B cell (primary cell): ENCODE data around the gene IGF1R. TPM values are rescaled to one million over a fixed set of nuclear protein-coding genes. Genes with fewer than 3 reads are reported as not detected.

ENCODE experiments used
- ATAC-seq: fragments of 200-7000 bp; cut with Tn5 transposase; one replicate; pipeline ENCODE4 v1.10.0; 2021; ENCODE audit warnings: low read depth, mild to moderate bottlenecking, moderate number of reproducible peaks, moderate library complexity
- CTCF ChIA-PET: fragments of 350-600 bp; sonication (Branson Sonifier 250); formaldehyde crosslinking; loops from one replicate; lab custom pipeline; 2021; ENCODE audit warnings: antibody characterized with exemption, inconsistent platforms; lab: Charles Lee
- POLR2A ChIA-PET: fragments of 350-600 bp; sonication (Branson Sonifier 250); formaldehyde crosslinking; loops from one replicate; lab custom pipeline; 2021; ENCODE audit warnings: antibody characterized with exemption; lab: Charles Lee
- DNase-seq: peaks from one replicate; pipeline ENCODE4 v3.0.0; 2013
- H2AFZ ChIP-seq: 2 replicates; pipeline ENCODE4 v1.6.1; 2012; ENCODE audit warnings: mild to moderate bottlenecking, low read depth, low read length; ENCODE audit not compliant: insufficient read depth, poor library complexity, severe bottlenecking
- H3K27ac ChIP-seq, 2 donors: 1 replicate in 1 of 2; 2 replicates in 1 of 2; pipeline ENCODE4 v1.5.1; 2012 to 2013; ENCODE audit warnings: low read length in 2 of 2, mild to moderate bottlenecking in 2 of 2, moderate library complexity in 1 of 2
- H3K27me3 ChIP-seq, 4 experiments: fragments of 200-600 bp in 1 of 4; sonication (generic) in 1 of 4; replicated peaks in 1 of 4; 1 replicate in 2 of 4; 2 replicates in 2 of 4; pipeline versions ENCODE4 v1.6.1 to v1.7.0; 2013 to 2016; ENCODE audit warnings: low read length in 3 of 4, mild to moderate bottlenecking in 2 of 4, mixed read lengths in 1 of 4, moderate library complexity in 1 of 4; ENCODE audit not compliant: insufficient read depth in 4 of 4, control insufficient read depth in 3 of 4; ENCODE audit errors: control extremely low read depth in 1 of 4
- H3K36me3 ChIP-seq, 2 experiments: replicated peaks in 1 of 2; 1 replicate in 1 of 2; 2 replicates in 1 of 2; pipeline versions ENCODE4 v1.6.1 to v1.7.1; 2013; ENCODE audit warnings: low read length in 1 of 2; ENCODE audit not compliant: insufficient read depth in 2 of 2, control insufficient read depth in 1 of 2; ENCODE audit errors: control extremely low read depth in 1 of 2, extremely low read depth in 1 of 2
- H3K4me1 ChIP-seq, 2 donors: fragments of 200-600 bp in 1 of 2; sonication (generic) in 1 of 2; 1 replicate in 1 of 2; 2 replicates in 1 of 2; pipeline versions ENCODE4 v1.5.1 to v1.6.1; 2013 to 2017; ENCODE audit warnings: low read length in 2 of 2; ENCODE audit not compliant: control insufficient read depth in 2 of 2, insufficient read depth in 2 of 2
- H3K4me2 ChIP-seq: replicated peaks from 2 replicates; pipeline ENCODE3; 2012; ENCODE audit warnings: mild to moderate bottlenecking, low read depth, low read length; ENCODE audit not compliant: poor library complexity, severe bottlenecking
- H3K4me3 ChIP-seq, 5 experiments: fragments of 200-600 bp in 1 of 5; sonication (generic) in 1 of 5; 1 replicate in 3 of 5; 2 replicates in 2 of 5; pipeline versions ENCODE4 v1.5.1 to v1.7.0; 2011 to 2016; ENCODE audit warnings: low read length in 4 of 5, mild to moderate bottlenecking in 4 of 5, low read depth in 2 of 5, control low read depth in 1 of 5, moderate library complexity in 1 of 5; ENCODE audit not compliant: insufficient read depth in 1 of 5; ENCODE audit errors: control extremely low read depth in 1 of 5, extremely low read depth in 1 of 5
- H3K79me2 ChIP-seq: fragments of 200-600 bp; sonication (generic); one replicate; pipeline ENCODE4 v1.6.0; 2016; ENCODE audit warnings: low read length; ENCODE audit not compliant: control insufficient read depth, insufficient read depth
- H3K9ac ChIP-seq: fragments of 200-600 bp; sonication (generic); 2 replicates; pipeline ENCODE4 v1.6.1; 2017; ENCODE audit warnings: mild to moderate bottlenecking, low read length, moderate library complexity
- H3K9me3 ChIP-seq, 3 donors: one replicate each; pipeline versions ENCODE4 v1.6.1 to v1.7.1; 2013; ENCODE audit warnings: low read length in 2 of 3; ENCODE audit not compliant: control insufficient read depth in 2 of 3, insufficient read depth in 1 of 3; ENCODE audit errors: control extremely low read depth in 1 of 3
- H4K20me1 ChIP-seq: 2 replicates; pipeline ENCODE4 v1.6.0; 2012; ENCODE audit warnings: mild to moderate bottlenecking, low read length; ENCODE audit not compliant: insufficient read depth, control insufficient read depth, poor library complexity, severe bottlenecking
- H3K27ac Mint-ChIP-seq: one replicate; pipeline ENCODE4 v1.8.0; 2021; ENCODE audit warnings: mixed read lengths
- H3K27me3 Mint-ChIP-seq: one replicate; pipeline ENCODE4 v1.8.0; 2021; ENCODE audit warnings: mixed read lengths
- H3K4me1 Mint-ChIP-seq: one replicate; pipeline ENCODE4 v1.8.0; 2021; ENCODE audit warnings: mixed read lengths
- H3K4me3 Mint-ChIP-seq: one replicate; pipeline ENCODE4 v1.8.0; 2021; ENCODE audit warnings: mixed read lengths
- H3K9me3 Mint-ChIP-seq: one replicate; pipeline ENCODE4 v1.8.0; 2022; ENCODE audit warnings: mixed read lengths; ENCODE audit not compliant: insufficient read depth
- CTCF ChIP-seq: fragments of 200-600 bp; IDR thresholded peaks from one replicate; pipeline ENCODE4 v1.8.0; 2022; ENCODE audit warnings: antibody characterized with exemption, mild to moderate bottlenecking
- EZH2 ChIP-seq: IDR thresholded peaks from 2 replicates; pipeline ENCODE4 v1.6.1; 2012; ENCODE audit warnings: borderline replicate concordance, low read depth, mild to moderate bottlenecking, moderate library complexity, low read length; ENCODE audit not compliant: insufficient read depth, poor library complexity, severe bottlenecking
- WGBS: methylation state at CpG from one replicate; pipeline ENCODE4 v1.1.5; 2013; ENCODE audit warnings: missing lambda C conversion rate; ENCODE audit not compliant: insufficient coverage; 5-methylcytosine and 5-hydroxymethylcytosine counted together
- intact Hi-C: fragments of 100-400 bp; cut with micrococcal nuclease; formaldehyde crosslinking; loops from one replicate; pipeline ENCODE4 v1.10.0; 2022
- polyA plus RNA-seq: library from polyadenylated mRNA; depleted of rRNA; stranded (reverse); fragments of >200 nt; gene quantifications from 2 replicates; pipeline ENCODE4 v1.2.3, GENCODE V29; 2012
- total RNA-seq, 2 donors: library from RNA; stranded (reverse); fragments of 120-200 nt in 1 of 2; gene quantifications; 1 replicate in 1 of 2; 2 replicates in 1 of 2; pipeline versions ENCODE4 v1.2.3 to v1.2.4, GENCODE V29; 2013 to 2022

Gene IGF1R
- total and polyA plus RNA-seq, 2 donors (not counting 1 experiment from before 2014, with no cell fraction given): 5.4 to 23.1 TPM

- 100% methylated on average over 1 of the region's 4 CpGs for WGBS
- H3K27ac Mint-ChIP-seq: no peak overlapping the region
- Histone ChIP-seq H3K27me3 (no peaks in the 10 kb centered on the region), H3K4me1 (no peaks in the 10 kb centered on the region), H3K36me3 (peaks cover 0 to 1% of the 10 kb centered on the region in 2 experiments), H2AFZ (no peak overlapping the region), H3K4me3 (no peak overlapping the region), H3K9me3 (peaks cover 0 to 7% (median 0%) of the 10 kb centered on the region in 3 donors), H3K4me2 (no peak overlapping the region), H3K9ac (no peak overlapping the region), H4K20me1 (no peaks in the 10 kb centered on the region), H3K27ac (no peak overlapping the region), H3K79me2 (no peaks in the 10 kb centered on the region)
- no peaks in the 10 kb centered on the region for H3K9me3 Mint-ChIP-seq
- H3K4me3 Mint-ChIP-seq: no peak overlapping the region
- ATAC-seq: no peak
- CTCF ChIA-PET: no interaction called here
- TF ChIP-seq EZH2 (no peak), CTCF (no peak)
- H3K4me1 Mint-ChIP-seq: no peaks in the 10 kb centered on the region
- H3K27me3 Mint-ChIP-seq: peaks cover 6% of the 10 kb centered on the region
- no peak for DNase-seq
- intact Hi-C loops: no loop called here
- POLR2A ChIA-PET: no interaction called here
Observed at GRCh38 chr15:98841419-98841970, 193.2 kb downstream of the IGF1R start.

- intact Hi-C loops: no loop called here
- no peaks in the 10 kb centered on the region for H3K4me1 Mint-ChIP-seq
Observed at GRCh38 chr15:98842192-98842972, 194.0 kb downstream of the IGF1R start.

More at GRCh38 chr15:98842192-98842972, 194.0 kb downstream of the IGF1R start:
- H3K27me3 Mint-ChIP-seq: peaks cover 8% of the 10 kb centered on the region
- no peaks in the 10 kb centered on the region for H3K79me2 ChIP-seq
- H3K4me1 ChIP-seq: no peaks in the 10 kb centered on the region
- H3K9ac ChIP-seq: no peak overlapping the region
- H3K27ac ChIP-seq: no peak overlapping the region
- no peak overlapping the region for H3K27ac Mint-ChIP-seq
- no peak overlapping the region for H3K4me2 ChIP-seq
- ATAC-seq: no peak
- no peaks in the 10 kb centered on the region for H3K27me3 ChIP-seq
- no peaks in the 10 kb centered on the region for H4K20me1 ChIP-seq
- no peaks in the 10 kb centered on the region for H3K9me3 Mint-ChIP-seq
- no peak for DNase-seq
- ChIA-PET POLR2A (no interaction called here), CTCF (interaction anchor here (2.2 kb wide), 1 partner anchor 39 kb away, joined by 9 read pairs; no protein-coding TSS in a partner anchor)
- peaks cover 0 to 1% of the 10 kb centered on the region in 2 experiments for H3K36me3 ChIP-seq
- H3K9me3 ChIP-seq: peaks cover 0 to 2% (median 0%) of the 10 kb centered on the region in 3 donors
- H3K4me3 Mint-ChIP-seq: no peak overlapping the region
- H3K4me3 ChIP-seq: no peak overlapping the region
- WGBS: 89% methylated on average over 4 of the region's 6 CpGs
- TF ChIP-seq CTCF: no peak
- no peak for TF ChIP-seq EZH2
- H2AFZ ChIP-seq: no peak overlapping the region
